Upper lobe of left lung (tissue), 6 donors: ENCODE results near the gene FBXW11. TPM values are rescaled to one million over a fixed set of nuclear protein-coding genes. Genes with fewer than 3 reads are reported as not detected.

Experiments
- ATAC-seq, 2 donors: fragments of 200-7000 bp; cut with Tn5 transposase; one replicate each; pipeline ENCODE4 v1.9.1; 2022; ENCODE audit warnings: mild to moderate bottlenecking in 2 of 2, moderate library complexity in 2 of 2; ENCODE audit not compliant: low FRiP score in 2 of 2
- DNase-seq, 2 donors: peaks; one replicate each; pipeline ENCODE4 v3.0.0-alpha.2; 2019 to 2020
- H3K27ac ChIP-seq, 4 donors: fragments of 200-600 bp; sonication (generic); one replicate each; pipeline ENCODE4 v1.5.1; 2016 to 2019
- H3K27me3 ChIP-seq, 4 donors: fragments of 200-600 bp; sonication (generic); one replicate each; pipeline ENCODE4 v1.5.1; 2017 to 2019
- H3K36me3 ChIP-seq, 4 donors: fragments of 200-600 bp; sonication (generic); one replicate each; pipeline ENCODE4 v1.5.1; 2016 to 2019
- H3K4me1 ChIP-seq, 4 donors: fragments of 200-600 bp; sonication (generic); one replicate each; pipeline ENCODE4 v1.5.1; 2018 to 2019
- H3K4me3 ChIP-seq, 4 donors: fragments of 200-600 bp; sonication (generic); one replicate each; pipeline ENCODE4 v1.5.1; 2017 to 2019; ENCODE audit warnings: mild to moderate bottlenecking in 2 of 4, moderate library complexity in 1 of 4
- H3K9me3 ChIP-seq, 4 donors: fragments of 200-600 bp; sonication (generic); one replicate each; pipeline ENCODE4 v1.5.1; 2018 to 2019
- EP300 ChIP-seq, 4 donors: sonication (generic); formaldehyde crosslinking; IDR thresholded peaks; one replicate each; pipeline ENCODE4 v1.5.1; 2017; ENCODE audit warnings: antibody characterized with exemption in 4 of 4, control low read depth in 2 of 4
- POLR2A ChIP-seq, 4 donors: fragments of 450-650 bp; IDR thresholded peaks; one replicate each; pipeline ENCODE4 v1.5.1; 2016 to 2017; ENCODE audit warnings: antibody characterized with exemption in 4 of 4, mild to moderate bottlenecking in 2 of 4
- POLR2AphosphoS5 ChIP-seq, 2 donors: sonication (generic); formaldehyde crosslinking; IDR thresholded peaks; one replicate each; pipeline ENCODE4 v1.5.1; 2017; ENCODE audit warnings: antibody characterized with exemption in 2 of 2
- WGBS, 2 donors: methylation state at CpG; one replicate each; pipeline ENCODE4 v1.1.5; 2017 to 2018; 5-methylcytosine and 5-hydroxymethylcytosine counted together
- total RNA-seq, 6 donors: library from RNA; depleted of rRNA in 4 of 6; stranded (reverse); fragments of >200 nt in 4 of 6; gene quantifications; one replicate each; pipeline versions ENCODE4 v1.1.0 to v1.2.1, GENCODE V29; 2016 to 2021
- TF ChIP-seq, protein P1 (sequence below), 6 experiments: fragments of 450-650 bp in 4 of 6; fragments of 200-600 bp in 2 of 6; sonication (generic) in 2 of 6; IDR thresholded peaks; one replicate each; pipeline ENCODE4 v1.5.1; 2016 to 2019; ENCODE audit warnings: antibody characterized with exemption in 6 of 6
- donor health status: DM: no; HTN: no; CAD: no; lungs with moderate emphysema.
- donor health status: DM: no; HTN: yes; CAD: no; lungs with severe emphysema.

The FBXW11 gene
- total RNA-seq, 6 donors from 2014 or later = 37.2 to 80.0 (median 48.9) TPM

DNA sequence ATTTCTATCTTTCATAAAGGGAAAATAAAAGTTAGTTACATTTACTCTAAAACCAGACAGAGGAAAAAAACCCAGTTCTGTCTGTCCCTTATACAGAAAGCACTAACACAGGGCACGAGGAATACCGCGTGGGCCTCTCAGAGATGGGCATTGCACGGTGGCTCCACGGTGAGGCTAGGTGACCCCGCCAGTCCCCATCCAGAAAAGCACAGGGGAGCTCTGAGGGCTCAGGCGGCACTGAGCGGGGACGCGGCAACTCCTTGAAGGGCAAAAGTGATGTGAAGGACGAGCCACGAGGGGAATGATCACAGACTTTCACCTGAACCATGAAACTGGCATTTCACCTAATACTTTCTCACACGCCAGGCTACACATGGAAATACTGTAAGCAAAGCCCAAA lies 35.7 kb upstream of the FBXW11 start:
- Histone ChIP-seq H3K4me1 (peaks cover 0 to 8% (median 0%) of the 10 kb centered on the region in 4 donors), H3K9me3 (no peaks in the 10 kb centered on the region), H3K4me3 (no peak overlapping the region), H3K27ac (no peak overlapping the region), H3K27me3 (no peaks in the 10 kb centered on the region), H3K36me3 (peaks cover 7 to 32% (median 19%) of the 10 kb centered on the region in 4 donors)
- no peak for TF ChIP-seq POLR2AphosphoS5 (IDR thresholded peaks at IDR 0.05)
- no peak for TF ChIP-seq POLR2A (IDR thresholded peaks at IDR 0.05)
- TF ChIP-seq EP300 (IDR thresholded peaks at IDR 0.05) = no peak
- TF ChIP-seq, protein P1, sequence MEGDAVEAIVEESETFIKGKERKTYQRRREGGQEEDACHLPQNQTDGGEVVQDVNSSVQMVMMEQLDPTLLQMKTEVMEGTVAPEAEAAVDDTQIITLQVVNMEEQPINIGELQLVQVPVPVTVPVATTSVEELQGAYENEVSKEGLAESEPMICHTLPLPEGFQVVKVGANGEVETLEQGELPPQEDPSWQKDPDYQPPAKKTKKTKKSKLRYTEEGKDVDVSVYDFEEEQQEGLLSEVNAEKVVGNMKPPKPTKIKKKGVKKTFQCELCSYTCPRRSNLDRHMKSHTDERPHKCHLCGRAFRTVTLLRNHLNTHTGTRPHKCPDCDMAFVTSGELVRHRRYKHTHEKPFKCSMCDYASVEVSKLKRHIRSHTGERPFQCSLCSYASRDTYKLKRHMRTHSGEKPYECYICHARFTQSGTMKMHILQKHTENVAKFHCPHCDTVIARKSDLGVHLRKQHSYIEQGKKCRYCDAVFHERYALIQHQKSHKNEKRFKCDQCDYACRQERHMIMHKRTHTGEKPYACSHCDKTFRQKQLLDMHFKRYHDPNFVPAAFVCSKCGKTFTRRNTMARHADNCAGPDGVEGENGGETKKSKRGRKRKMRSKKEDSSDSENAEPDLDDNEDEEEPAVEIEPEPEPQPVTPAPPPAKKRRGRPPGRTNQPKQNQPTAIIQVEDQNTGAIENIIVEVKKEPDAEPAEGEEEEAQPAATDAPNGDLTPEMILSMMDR (IDR thresholded peaks at IDR 0.05) = no peak
- DNase-seq = peak in 1 of 2 donors; percentile 38
- ATAC-seq = no peak
- 90 to 97% methylated on average over 13 of the region's 13 CpGs for WGBS, 2 donors

DNA sequence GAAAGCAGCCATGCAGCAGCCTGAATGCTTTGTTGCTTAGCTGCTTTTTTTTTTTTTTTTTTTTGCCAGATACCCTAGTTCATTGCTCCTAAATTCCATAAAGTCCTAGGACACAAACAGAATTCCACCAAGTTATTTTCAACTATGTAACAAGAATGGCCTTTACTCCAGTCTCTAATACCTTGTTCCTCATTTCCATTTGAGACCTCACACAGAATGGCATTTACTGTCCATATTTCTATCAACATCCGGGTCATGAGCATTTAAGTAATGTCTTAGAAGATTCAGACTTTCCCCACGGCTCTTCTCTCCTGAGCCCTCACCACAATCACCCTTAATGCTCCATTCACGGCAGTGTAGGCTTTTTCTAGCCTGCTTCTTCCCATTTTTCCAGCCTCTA lies 31.7 kb upstream of the FBXW11 start:
- peaks cover 0 to 2% (median 1%) of the 10 kb centered on the region in 4 donors for H3K36me3 ChIP-seq
- DNase-seq (no peak), ATAC-seq (no peak)
- no peak for TF ChIP-seq POLR2AphosphoS5 (IDR thresholded peaks at IDR 0.05)
- no peak for TF ChIP-seq POLR2A (IDR thresholded peaks at IDR 0.05)
- no peak for TF ChIP-seq EP300 (IDR thresholded peaks at IDR 0.05)
- peaks cover 0 to 8% (median 0%) of the 10 kb centered on the region in 4 donors for H3K4me1 ChIP-seq
- no peaks in the 10 kb centered on the region for H3K9me3 ChIP-seq
- no peaks in the 10 kb centered on the region for H3K27me3 ChIP-seq
- no peak overlapping the region for H3K4me3 ChIP-seq
- no peak overlapping the region for H3K27ac ChIP-seq
- 82 to 84% methylated on average over 3 of the region's 3 CpGs for WGBS, 2 donors

DNA sequence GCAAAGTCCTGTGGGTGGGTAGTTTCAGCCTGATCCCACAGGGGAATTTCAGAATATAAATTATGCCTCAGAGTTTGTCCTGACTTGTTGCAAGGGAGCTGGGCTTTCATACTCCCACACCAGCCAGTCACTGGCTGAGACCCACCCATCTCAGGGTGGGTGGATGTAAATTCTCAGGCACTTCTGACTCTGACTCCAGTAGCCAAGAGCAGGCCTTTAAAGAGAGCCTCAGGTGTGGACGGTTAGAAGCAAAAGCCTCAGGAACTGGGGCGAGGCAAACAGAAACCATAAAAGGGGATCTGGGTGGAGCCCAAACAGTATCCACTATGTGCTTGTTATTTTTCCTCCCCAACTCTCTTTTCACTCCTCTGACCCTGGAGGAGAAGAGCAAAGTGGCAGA lies 28.6 kb upstream of the FBXW11 start:
- no peaks in the 10 kb centered on the region for H3K36me3 ChIP-seq
- H3K27me3 ChIP-seq = no peaks in the 10 kb centered on the region
- DNase-seq = no peak
- no peak overlapping the region for H3K27ac ChIP-seq
- H3K4me1 ChIP-seq = peaks cover 0 to 4% (median 0%) of the 10 kb centered on the region in 4 donors
- 31 to 47% methylated on average over 2 of the region's 2 CpGs for WGBS, 2 donors
- TF ChIP-seq EP300 (IDR thresholded peaks at IDR 0.05) (no peak), POLR2AphosphoS5 (IDR thresholded peaks at IDR 0.05) (no peak), POLR2A (IDR thresholded peaks at IDR 0.05) (no peak)
- TF ChIP-seq, protein P1 (IDR thresholded peaks at IDR 0.05) = no peak
- no peak for ATAC-seq
- no peaks in the 10 kb centered on the region for H3K9me3 ChIP-seq
- no peak overlapping the region for H3K4me3 ChIP-seq

DNA sequence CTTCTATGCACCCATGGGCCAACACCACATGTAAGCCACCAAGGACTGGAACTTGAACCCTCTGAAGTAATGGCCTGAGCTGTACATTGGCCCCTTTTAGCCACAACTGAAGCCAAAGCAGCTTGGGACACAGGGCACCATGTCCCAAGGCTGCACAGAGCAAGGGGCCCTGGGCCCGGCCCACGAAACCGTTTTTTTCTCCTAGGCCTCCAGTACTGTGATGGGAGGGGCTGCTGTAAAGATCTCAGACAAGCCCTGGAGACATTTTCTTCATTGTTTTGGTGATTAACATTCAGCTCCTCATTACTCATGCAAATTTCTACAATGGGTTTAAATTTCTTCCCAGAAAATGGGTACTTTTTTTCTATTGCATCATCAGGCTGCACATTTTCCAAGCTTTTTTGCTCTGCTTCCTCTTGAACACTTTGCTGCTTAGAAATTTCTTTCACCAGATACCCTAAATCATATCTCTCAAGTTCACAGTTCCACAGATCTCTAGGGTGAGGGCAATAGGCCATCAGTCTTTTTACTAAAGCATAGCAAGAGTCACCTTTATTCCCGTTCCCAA lies 25.5 kb upstream of the FBXW11 start:
- DNase-seq (no peak), ATAC-seq (no peak)
- Histone ChIP-seq H3K4me1 (no peaks in the 10 kb centered on the region), H3K27me3 (no peaks in the 10 kb centered on the region), H3K4me3 (no peak overlapping the region), H3K9me3 (no peaks in the 10 kb centered on the region), H3K27ac (no peak overlapping the region), H3K36me3 (no peaks in the 10 kb centered on the region)
- TF ChIP-seq EP300 (IDR thresholded peaks at IDR 0.05) (no peak), POLR2AphosphoS5 (IDR thresholded peaks at IDR 0.05) (no peak), POLR2A (IDR thresholded peaks at IDR 0.05) (no peak)
- TF ChIP-seq, protein P1 (IDR thresholded peaks at IDR 0.05) = no peak
- 97 to 100% methylated on average over 4 of the region's 4 CpGs for WGBS, 2 donors

DNA sequence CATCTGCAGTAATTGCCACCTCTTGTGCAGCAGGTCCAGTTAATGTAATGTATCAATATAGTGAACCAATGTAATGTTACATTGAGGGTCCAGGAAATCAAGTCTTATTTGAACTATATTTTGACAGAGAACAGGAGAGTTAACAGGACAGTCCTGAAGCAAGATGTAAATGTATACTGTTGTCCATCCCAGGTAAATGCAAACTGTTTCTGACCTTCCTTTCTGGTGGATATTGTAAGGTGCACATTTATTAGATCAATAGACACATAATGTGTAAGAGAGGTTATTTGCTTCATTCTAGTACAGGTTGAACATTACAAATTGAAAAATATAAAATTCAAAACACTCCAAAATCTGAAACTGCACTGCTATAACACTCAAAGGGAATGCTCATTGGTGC lies 23.4 kb upstream of the FBXW11 start:
- Histone ChIP-seq H3K9me3 (no peaks in the 10 kb centered on the region), H3K27ac (no peak overlapping the region), H3K4me3 (no peak overlapping the region), H3K4me1 (no peaks in the 10 kb centered on the region), H3K36me3 (no peaks in the 10 kb centered on the region), H3K27me3 (no peaks in the 10 kb centered on the region)
- TF ChIP-seq, protein P1 (IDR thresholded peaks at IDR 0.05) = no peak
- TF ChIP-seq POLR2AphosphoS5 (IDR thresholded peaks at IDR 0.05) (no peak), EP300 (IDR thresholded peaks at IDR 0.05) (no peak), POLR2A (IDR thresholded peaks at IDR 0.05) (no peak)
- ATAC-seq = no peak
- no peak for DNase-seq
